Stomach smooth muscle (tissue), 2 donors: ENCODE data around the gene CRYBB2.
"Not testable (repeated sequence)": the region's sequence is repeated elsewhere in the genome, so short reads cannot be mapped to it uniquely, and the experiment has no call there.

Experiments
- H3K27ac ChIP-seq: one replicate; pipeline ENCODE4 v1.7.0; 2013; ENCODE audit warnings: mild to moderate bottlenecking, low read length, inconsistent platforms
- H3K27me3 ChIP-seq, 2 donors: one replicate each; pipeline ENCODE4 v1.7.0; 2013; ENCODE audit warnings: low read length in 2 of 2; ENCODE audit not compliant: insufficient read depth in 2 of 2, control insufficient read depth in 1 of 2
- H3K36me3 ChIP-seq, 2 donors: one replicate each; pipeline ENCODE4 v1.7.0; 2013; ENCODE audit warnings: low read length in 2 of 2; ENCODE audit not compliant: control insufficient read depth in 2 of 2, insufficient read depth in 2 of 2
- H3K4me1 ChIP-seq: one replicate; pipeline ENCODE4 v1.7.0; 2013; ENCODE audit warnings: low read length; ENCODE audit not compliant: control insufficient read depth, insufficient read depth
- H3K4me3 ChIP-seq, 2 donors: one replicate each; pipeline ENCODE4 v1.7.0; 2013; ENCODE audit warnings: low read length in 2 of 2
- H3K9ac ChIP-seq, 2 donors: one replicate each; pipeline ENCODE4 v1.7.0; 2013; ENCODE audit warnings: low read length in 2 of 2, mild to moderate bottlenecking in 1 of 2
- H3K9me3 ChIP-seq, 2 donors: one replicate each; pipeline ENCODE4 v1.7.0; 2013; ENCODE audit warnings: low read length in 2 of 2; ENCODE audit not compliant: control insufficient read depth in 2 of 2
- donor health status: healthy.
- donor health status: Pancreatic carcinoma.

Gene CRYBB2

DNA sequence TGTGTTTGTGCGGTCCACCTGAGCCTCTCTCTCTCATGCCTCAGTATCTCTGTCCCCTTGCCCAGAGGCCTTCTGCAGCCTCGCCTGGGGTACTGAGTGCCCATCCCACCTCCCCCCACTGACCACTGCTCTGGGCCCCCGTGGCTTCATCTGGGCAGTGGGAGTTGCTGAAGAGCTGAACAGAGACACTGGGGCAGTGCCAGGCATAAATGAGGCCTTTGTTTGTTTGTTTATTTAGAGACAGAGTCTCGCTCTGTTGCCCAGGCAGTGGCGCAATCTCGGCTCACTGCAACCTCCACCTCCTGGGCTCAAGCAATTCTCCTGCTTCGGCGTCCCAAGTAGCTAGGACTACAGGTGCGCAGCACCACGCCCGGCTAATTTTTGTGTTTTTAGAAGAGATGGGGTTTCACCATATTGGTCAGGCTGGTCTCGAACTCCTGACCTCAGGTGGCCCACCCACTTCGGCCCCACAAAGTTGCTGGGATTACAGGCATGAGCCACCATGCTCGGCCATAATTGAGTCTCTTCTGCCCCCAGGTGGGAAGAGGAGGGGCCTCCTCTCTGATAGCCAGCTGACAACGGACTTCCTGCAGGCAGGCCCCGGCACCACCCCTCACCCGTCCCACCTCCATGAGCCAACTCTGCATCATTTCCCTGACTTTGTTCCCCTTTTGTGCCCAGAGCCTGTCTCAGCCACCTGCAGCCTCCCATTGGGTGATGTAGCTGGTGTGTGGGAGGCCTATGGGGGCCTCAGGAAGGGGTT is 10.5 kb upstream of the CRYBB2 start:
- H3K9me3 ChIP-seq = peaks cover 0 to 5% of the 10 kb centered on the region in 2 donors
- no peak overlapping the region for H3K4me3 ChIP-seq
- no peaks in the 10 kb centered on the region for H3K4me1 ChIP-seq
- H3K27ac ChIP-seq = no peak overlapping the region
- peaks cover 0 to 2% of the 10 kb centered on the region in 2 donors for H3K27me3 ChIP-seq
- H3K36me3 ChIP-seq = no peaks in the 10 kb centered on the region
- no peak overlapping the region for H3K9ac ChIP-seq

DNA sequence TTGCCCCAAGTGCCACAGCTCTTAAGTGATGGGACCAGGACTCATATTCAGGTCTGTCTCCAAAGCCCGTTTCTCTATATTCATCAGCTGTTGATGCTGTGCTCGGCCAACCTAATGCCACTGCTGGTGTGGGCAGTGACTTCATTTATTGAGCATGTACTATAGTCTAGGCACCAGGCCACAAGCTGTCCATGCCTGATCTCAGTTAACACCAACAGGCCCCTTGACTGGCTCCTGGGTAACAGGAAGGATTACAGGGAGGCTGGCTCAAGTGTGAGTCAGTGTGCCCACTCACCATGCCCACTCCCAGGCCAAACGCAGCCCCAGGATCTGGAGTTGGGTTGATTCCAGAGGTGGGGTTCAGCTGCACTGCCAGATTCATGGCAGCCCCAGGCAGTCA is 8.6 kb upstream of the CRYBB2 start:
- peaks cover 0 to 2% of the 10 kb centered on the region in 2 donors for H3K27me3 ChIP-seq
- H3K4me3 ChIP-seq = no peak overlapping the region
- no peak overlapping the region for H3K9ac ChIP-seq

DNA sequence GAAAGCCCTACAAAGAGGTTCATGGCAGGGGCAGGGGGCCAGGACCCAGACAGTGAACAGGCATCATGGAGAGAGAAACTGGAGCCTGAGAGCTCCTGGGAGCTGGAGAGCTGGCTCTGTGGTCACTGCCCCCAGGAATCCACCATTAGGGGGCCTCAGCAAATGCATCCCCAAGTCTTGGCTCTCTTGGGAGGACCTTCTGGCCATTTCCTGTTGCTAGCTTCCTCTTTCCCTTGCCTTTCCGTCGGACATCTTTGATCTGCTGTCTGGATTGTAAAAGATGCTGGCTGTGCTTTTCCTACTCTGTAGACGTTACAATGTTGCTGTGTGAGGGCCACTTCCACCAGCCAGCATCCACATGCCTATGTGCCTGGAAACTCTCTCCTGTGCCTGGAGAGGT is 7.1 kb upstream of the CRYBB2 start:
- Histone ChIP-seq H3K9me3 (peaks cover 0 to 5% of the 10 kb centered on the region in 2 donors), H3K4me1 (no peaks in the 10 kb centered on the region), H3K36me3 (no peaks in the 10 kb centered on the region), H3K27me3 (peaks cover 0 to 2% of the 10 kb centered on the region in 2 donors), H3K4me3 (no peak overlapping the region), H3K27ac (no peak overlapping the region), H3K9ac (no peak overlapping the region)

More for the DNA sequence above, 8.6 kb upstream of the CRYBB2 start:
- Histone ChIP-seq H3K36me3 (no peaks in the 10 kb centered on the region), H3K4me1 (no peaks in the 10 kb centered on the region), H3K27ac (no peak overlapping the region), H3K9me3 (peaks cover 0 to 5% of the 10 kb centered on the region in 2 donors)

DNA sequence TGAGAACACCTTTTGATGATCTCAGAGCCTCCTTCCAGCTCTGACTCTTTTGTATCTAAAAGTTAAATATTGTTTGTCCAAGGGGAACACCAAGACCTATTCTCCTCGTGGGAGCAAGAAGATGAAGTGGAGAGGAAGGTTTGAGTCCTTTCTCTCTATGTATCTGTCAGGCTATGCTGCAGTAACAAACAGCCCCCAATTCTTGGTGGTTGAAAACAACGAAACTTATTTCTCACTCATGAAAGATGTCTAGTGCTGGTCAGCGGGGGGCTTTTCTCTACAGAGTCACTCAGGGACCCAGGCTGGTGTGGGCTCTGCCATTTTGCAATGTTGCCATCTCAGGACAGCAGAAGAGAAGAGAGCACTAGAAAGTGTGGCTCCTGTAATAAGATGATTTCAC is 6.2 kb upstream of the CRYBB2 start:
- H3K27ac ChIP-seq = no peak overlapping the region
- H3K4me3 ChIP-seq = no peak overlapping the region
- no peaks in the 10 kb centered on the region for H3K36me3 ChIP-seq
- no peak overlapping the region for H3K9ac ChIP-seq
- H3K27me3 ChIP-seq = peaks cover 0 to 3% of the 10 kb centered on the region in 2 donors
- H3K9me3 ChIP-seq = peaks cover 0 to 5% of the 10 kb centered on the region in 2 donors
- H3K4me1 ChIP-seq = no peaks in the 10 kb centered on the region

DNA sequence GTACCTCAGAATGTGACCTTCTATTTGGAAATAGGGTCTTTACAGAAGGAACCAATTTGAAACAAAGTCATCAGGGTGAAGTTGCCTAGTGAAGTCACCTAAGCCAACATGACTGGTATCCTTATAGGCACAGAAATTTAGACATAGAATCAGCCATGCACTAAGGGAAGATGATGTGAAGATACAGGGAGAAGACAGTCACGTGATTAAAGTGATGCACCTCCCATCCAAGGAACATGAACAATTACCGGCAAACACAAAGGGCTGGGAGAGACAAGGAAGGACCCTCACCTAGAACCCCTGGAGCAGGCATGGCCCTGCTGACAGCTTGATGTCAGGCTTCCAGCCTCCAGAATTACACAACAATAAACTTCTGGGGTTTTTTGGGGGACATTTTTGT is 3.2 kb upstream of the CRYBB2 start:
- no peaks in the 10 kb centered on the region for H3K36me3 ChIP-seq
- no peak overlapping the region for H3K4me3 ChIP-seq
- peaks cover 4 to 6% of the 10 kb centered on the region in 2 donors for H3K27me3 ChIP-seq
- no peaks in the 10 kb centered on the region for H3K4me1 ChIP-seq
- H3K9me3 ChIP-seq = peaks cover 0 to 5% of the 10 kb centered on the region in 2 donors
- no peak overlapping the region for H3K9ac ChIP-seq
- H3K27ac ChIP-seq = no peak overlapping the region

DNA sequence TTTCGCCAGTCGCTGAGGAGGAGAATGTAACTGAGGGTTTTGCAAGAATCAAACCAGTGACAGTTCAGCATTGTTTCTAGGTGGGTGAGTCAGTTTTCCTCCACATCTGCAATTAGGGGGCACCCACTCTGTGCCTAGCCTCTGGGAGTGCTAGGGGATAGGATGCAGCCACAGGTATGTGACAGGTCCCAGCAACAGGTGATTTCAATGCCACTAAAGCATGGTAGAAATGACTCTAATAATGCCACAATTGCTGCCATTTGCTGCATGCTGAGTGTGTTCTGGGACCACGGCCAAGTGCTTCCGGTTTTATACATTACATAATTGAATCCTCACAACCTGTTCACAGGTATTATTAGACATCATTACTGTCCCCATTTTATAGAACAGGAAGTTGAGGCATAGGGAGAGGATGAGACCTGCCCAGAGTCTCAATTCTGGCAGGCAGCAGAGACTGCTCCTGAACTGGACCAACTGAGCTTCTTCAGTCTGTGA is 556 bp downstream of the CRYBB2 start:
- H3K9ac ChIP-seq = no peak overlapping the region
- H3K27me3 ChIP-seq = peaks cover 5 to 6% of the 10 kb centered on the region in 2 donors
- H3K9me3 ChIP-seq = no peaks in the 10 kb centered on the region
- no peaks in the 10 kb centered on the region for H3K4me1 ChIP-seq
- H3K4me3 ChIP-seq = no peak overlapping the region
- H3K36me3 ChIP-seq = no peaks in the 10 kb centered on the region
- no peak overlapping the region for H3K27ac ChIP-seq

DNA sequence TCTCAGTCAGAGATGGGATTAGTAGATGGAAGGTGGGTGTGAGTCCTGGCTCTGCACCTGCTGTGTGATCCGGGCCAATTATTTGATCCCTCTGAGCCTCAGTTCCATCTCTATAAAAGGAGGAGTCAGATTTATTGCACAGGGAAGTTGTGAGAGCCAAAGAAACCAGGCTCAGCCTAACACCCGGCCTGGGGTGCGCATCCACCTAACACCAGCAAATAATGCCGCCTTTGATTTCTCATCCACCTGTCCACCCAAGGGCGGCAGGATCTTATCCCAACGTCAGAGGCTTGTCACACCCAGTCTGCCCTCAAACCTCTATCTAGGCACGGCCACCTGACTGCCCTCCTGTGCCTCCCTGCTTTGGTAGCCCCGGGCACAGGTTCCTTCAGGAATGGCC is 2.4 kb downstream of the CRYBB2 start:
- Histone ChIP-seq H3K27me3 (peaks cover 6 to 9% of the 10 kb centered on the region in 2 donors), H3K9me3 (no peaks in the 10 kb centered on the region), H3K27ac (no peak overlapping the region), H3K4me1 (no peaks in the 10 kb centered on the region), H3K36me3 (no peaks in the 10 kb centered on the region), H3K4me3 (no peak overlapping the region), H3K9ac (no peak overlapping the region)

DNA sequence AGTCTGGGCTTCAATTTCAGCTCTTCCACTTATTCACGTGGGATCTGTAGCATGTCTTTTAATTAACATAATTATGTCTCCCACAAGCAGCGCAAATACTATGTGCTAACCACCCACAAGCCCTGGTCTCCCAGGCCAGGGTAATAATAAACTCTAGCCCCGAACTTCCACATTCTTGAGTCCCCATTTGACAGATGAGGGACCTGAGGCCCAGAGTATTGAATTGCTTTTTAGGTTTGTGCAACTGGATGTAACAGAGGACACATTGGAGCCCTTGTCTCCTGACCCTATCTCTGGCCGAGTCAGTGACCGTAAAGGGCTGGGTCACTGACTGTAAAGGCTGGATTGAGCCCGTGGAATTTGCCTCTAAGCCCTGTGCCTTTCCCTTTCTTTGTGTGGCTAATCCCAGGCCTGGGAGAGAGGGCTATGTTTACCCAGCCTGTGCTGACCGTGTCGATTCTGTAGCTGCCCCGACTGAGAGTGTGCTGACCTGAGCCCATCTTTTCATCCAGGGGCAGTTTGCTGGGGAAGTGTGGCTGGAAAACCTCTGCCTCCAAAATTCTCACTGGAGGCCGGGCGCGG is 3.9 kb downstream of the CRYBB2 start:
- Histone ChIP-seq H3K27ac (no peak overlapping the region), H3K4me3 (no peak overlapping the region), H3K9ac (no peak overlapping the region), H3K36me3 (no peaks in the 10 kb centered on the region), H3K4me1 (no peaks in the 10 kb centered on the region), H3K9me3 (no peaks in the 10 kb centered on the region), H3K27me3 (peaks cover 6 to 7% of the 10 kb centered on the region in 2 donors)

DNA sequence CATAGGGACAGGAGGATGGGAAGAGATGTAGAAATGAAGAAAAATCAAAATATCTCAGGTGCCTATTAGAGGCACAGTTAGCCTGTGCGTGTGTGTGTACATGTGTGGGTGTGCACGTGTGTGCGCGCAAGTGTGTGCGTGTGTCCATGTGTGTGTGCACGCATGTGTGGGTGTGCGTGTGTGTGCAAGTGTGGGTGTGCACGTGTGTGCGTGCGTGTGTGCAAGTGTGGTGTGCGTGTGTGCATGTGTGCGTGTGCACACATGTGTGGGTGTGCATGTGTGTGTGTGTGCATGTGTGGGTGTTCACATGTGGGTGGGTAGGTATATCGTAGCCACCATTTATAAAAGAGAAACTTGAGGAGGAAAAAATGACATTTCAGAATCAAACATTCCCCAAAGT is 9.4 kb downstream of the CRYBB2 start:
- H3K4me1 ChIP-seq = no peaks in the 10 kb centered on the region
- no peak overlapping the region for H3K4me3 ChIP-seq
- H3K9ac ChIP-seq = no peak overlapping the region
- no peak overlapping the region for H3K27ac ChIP-seq
- no peaks in the 10 kb centered on the region for H3K36me3 ChIP-seq
- H3K27me3 ChIP-seq = peaks cover 3 to 5% of the 10 kb centered on the region in 2 donors
- no peaks in the 10 kb centered on the region for H3K9me3 ChIP-seq

DNA sequence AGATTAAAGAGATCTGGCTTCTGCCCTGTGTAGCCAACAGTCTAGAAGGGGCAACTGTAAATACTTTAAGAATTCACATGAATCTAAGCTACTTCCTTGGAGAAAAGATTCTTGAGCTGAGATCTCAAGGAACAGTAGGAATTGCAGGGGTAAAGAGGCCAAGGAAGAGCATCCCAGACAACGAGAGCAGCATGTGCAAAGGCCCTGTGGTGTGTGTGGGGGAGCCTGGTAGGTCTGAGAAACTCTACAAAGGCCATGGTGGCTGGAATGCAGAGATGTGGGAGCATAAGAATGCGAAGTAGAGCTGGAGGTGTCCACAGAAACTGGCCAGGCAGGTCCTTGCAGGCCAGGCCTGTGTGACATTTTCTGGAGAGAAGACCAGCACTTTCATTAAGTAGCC is 11.3 kb downstream of the CRYBB2 start:
- not testable (repeated sequence) for H3K4me1 ChIP-seq, H3K9me3 ChIP-seq, H3K27me3 ChIP-seq, H3K4me3 ChIP-seq, H3K9ac ChIP-seq, H3K27ac ChIP-seq, H3K36me3 ChIP-seq

DNA sequence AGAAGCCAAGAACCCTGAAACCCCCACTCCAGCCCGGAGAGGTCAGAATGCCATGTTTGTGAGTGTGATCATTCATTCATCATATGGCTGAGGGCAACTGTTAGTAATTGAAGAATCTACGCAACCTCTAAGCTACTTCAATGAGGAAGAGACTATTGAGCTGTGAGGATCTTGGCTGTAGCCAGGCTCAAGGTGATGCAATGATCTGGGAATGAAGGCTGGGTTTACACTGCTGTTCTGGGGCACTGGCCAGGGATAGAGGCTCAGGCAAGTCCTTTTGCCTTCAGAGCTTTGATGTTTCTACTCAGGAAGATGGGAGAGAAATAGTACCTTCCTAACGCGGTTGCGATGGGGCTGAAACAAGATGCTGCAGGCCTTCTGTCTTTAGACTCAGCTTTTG is 12.9 kb downstream of the CRYBB2 start:
- Histone ChIP-seq H3K27me3 (peaks cover 6 to 11% of the 10 kb centered on the region in 2 donors), H3K27ac (no peak overlapping the region), H3K4me3 (no peak overlapping the region), H3K4me1 (no peaks in the 10 kb centered on the region), H3K36me3 (no peaks in the 10 kb centered on the region), H3K9me3 (no peaks in the 10 kb centered on the region), H3K9ac (no peak overlapping the region)
